Body of pancreas (tissue), 4 donors: Measurements from ENCODE around the gene MYL6.

ENCODE experiments used
- POLR2A ChIP-seq, 3 donors: fragments of 450-650 bp; IDR thresholded peaks; one replicate each; pipeline ENCODE4 v1.6.1; 2016; ENCODE audit warnings: antibody characterized with exemption in 3 of 3, mild to moderate bottlenecking in 2 of 3
- TF ChIP-seq, protein P1 (sequence below), 7 experiments: fragments of 450-650 bp in 4 of 7; fragments of 200-600 bp in 3 of 7; sonication (generic) in 3 of 7; IDR thresholded peaks; one replicate each; pipeline ENCODE4 v1.5.1; 2016 to 2019; ENCODE audit warnings: antibody characterized with exemption in 7 of 7

DNA sequence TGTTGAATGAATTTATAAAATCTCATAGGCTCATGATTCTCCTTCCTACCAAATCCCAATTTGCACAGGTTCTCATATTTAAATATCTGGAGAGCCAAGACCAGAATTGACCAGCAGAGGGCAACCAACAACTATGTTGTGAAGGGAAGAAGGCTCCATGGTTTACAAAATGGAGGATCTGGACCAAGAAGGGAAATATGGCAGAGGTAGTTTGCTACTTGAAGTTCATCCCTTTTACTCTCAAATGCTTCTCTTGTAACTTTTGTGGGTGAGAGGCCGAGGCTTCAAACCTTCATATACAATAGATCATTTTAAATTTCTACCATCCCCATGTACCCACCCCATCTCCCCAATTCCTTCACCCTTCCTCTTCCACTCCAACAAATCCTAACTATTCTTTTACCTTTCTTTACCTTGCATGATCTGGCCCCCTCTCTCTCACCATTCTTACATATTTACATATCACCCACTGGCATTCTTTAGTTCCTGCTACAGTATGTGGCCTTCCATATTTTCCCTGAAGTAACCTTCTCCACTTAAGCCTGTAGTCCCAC lies 34.9 kb downstream of the MYL6 start:
- TF ChIP-seq, protein P1, sequence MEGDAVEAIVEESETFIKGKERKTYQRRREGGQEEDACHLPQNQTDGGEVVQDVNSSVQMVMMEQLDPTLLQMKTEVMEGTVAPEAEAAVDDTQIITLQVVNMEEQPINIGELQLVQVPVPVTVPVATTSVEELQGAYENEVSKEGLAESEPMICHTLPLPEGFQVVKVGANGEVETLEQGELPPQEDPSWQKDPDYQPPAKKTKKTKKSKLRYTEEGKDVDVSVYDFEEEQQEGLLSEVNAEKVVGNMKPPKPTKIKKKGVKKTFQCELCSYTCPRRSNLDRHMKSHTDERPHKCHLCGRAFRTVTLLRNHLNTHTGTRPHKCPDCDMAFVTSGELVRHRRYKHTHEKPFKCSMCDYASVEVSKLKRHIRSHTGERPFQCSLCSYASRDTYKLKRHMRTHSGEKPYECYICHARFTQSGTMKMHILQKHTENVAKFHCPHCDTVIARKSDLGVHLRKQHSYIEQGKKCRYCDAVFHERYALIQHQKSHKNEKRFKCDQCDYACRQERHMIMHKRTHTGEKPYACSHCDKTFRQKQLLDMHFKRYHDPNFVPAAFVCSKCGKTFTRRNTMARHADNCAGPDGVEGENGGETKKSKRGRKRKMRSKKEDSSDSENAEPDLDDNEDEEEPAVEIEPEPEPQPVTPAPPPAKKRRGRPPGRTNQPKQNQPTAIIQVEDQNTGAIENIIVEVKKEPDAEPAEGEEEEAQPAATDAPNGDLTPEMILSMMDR (IDR thresholded peaks at IDR 0.05), result peak; percentile 64 to 94 (median 90)
- TF ChIP-seq POLR2A (IDR thresholded peaks at IDR 0.05), result no peak
